Ishikawa (cell line): ENCODE measurements around the gene NFIX.

Source experiments
- CEBPB ChIP-seq: IDR thresholded peaks from 2 replicates; pipeline ENCODE4 v1.6.1; 2012
- CREB1 ChIP-seq: IDR thresholded peaks from 2 replicates; pipeline ENCODE4 v1.6.1; 2012; ENCODE audit warnings: low read depth
- EGR1 ChIP-seq: IDR thresholded peaks from 2 replicates; pipeline ENCODE4 v1.6.1; 2012
- EP300 ChIP-seq: IDR thresholded peaks from 2 replicates; pipeline ENCODE4 v1.6.1; 2012; ENCODE audit warnings: borderline replicate concordance
- FOXM1 ChIP-seq: IDR thresholded peaks from 2 replicates; pipeline ENCODE4 v1.6.1; 2012; ENCODE audit warnings: low read depth, borderline replicate concordance
- MAX ChIP-seq: IDR thresholded peaks from 2 replicates; pipeline ENCODE4 v1.6.1; 2012
- NFIC ChIP-seq: IDR thresholded peaks from 2 replicates; pipeline ENCODE4 v1.6.1; 2012
- RAD21 ChIP-seq: IDR thresholded peaks from 2 replicates; pipeline ENCODE4 v1.6.1; 2012; ENCODE audit warnings: low read depth
- TAF1 ChIP-seq: IDR thresholded peaks from 2 replicates; pipeline ENCODE4 v1.6.1; 2012; ENCODE audit warnings: low read depth, mild to moderate bottlenecking
- TCF12 ChIP-seq: IDR thresholded peaks from 2 replicates; pipeline ENCODE4 v1.6.1; 2012; ENCODE audit warnings: low read depth
- TEAD4 ChIP-seq: IDR thresholded peaks from 2 replicates; pipeline ENCODE4 v1.6.1; 2012
- YY1 ChIP-seq: IDR thresholded peaks from 2 replicates; pipeline ENCODE4 v1.6.1; 2012; ENCODE audit warnings: low read depth
- ZBTB7A ChIP-seq: IDR thresholded peaks from 2 replicates; pipeline ENCODE4 v1.6.1; 2012; ENCODE audit warnings: low read depth
- TF ChIP-seq, protein P1 (sequence below): IDR thresholded peaks from 2 replicates; pipeline ENCODE4 v1.6.1; 2012
- TF ChIP-seq, protein P2 (sequence below): IDR thresholded peaks from 2 replicates; pipeline ENCODE4 v1.6.1; 2012; ENCODE audit warnings: low read depth, mild to moderate bottlenecking

The NFIX gene

DNA sequence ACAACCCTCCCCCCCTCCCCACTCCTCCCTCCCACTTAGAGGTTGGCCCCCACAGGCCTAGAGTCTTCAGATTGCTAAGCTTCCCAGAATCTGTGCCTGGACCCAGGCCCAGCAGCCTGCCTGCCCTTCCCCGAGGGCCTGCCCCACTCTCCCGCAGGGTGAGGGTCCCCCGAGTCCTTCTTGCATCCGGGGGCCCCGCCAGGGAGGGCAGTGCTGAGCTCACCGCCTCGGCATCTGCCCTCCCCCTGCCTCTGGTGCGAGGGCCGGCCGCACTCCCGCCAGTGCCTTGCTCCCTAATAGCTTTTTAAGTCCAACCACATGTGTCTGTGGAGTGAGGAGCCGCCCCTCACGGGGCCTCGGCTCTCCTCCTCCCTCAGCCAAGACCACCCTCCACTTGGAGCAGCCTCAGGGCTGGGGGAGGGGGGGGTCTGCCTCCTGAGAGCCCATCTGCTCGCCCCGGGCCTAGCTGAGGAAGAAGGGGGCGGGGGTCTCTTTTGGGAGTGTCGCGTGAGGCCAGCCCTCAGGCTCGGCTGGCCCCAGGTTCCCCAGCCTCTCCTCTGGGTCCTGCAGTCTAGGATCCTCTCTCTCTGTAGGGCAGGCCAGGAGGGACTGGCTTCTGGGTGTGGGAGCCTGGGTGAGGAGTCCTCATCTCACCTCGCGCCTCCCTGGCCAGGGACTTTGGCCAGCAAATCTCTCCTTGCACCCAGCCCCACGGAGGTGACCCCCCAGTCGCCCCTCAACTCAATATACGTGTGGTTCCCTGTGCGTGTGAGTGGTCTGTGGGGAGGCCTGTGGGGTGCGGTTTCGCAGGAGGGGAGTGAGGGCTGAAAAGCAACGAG, 60.2 kb downstream of the NFIX start:
- TF ChIP-seq CEBPB (no peak), ZBTB7A (peak; percentile 94), RAD21 (no peak), FOXM1 (0 out of 2 replicates have a peak, but pooled peaks have one; percentile 54), TEAD4 (peak; percentile 89), CREB1 (no peak), YY1 (peak; percentile 4; the same call in 1 of the 2 replicates), EGR1 (no peak), EP300 (peak; percentile 75; the same call in 1 of the 2 replicates), NFIC (peak; percentile 41; the same call in 1 of the 2 replicates), MAX (peak; percentile 80), TCF12 (peak; percentile 72), TAF1 (no peak; the same call in none of the 2 replicates)
- TF ChIP-seq, protein P1, sequence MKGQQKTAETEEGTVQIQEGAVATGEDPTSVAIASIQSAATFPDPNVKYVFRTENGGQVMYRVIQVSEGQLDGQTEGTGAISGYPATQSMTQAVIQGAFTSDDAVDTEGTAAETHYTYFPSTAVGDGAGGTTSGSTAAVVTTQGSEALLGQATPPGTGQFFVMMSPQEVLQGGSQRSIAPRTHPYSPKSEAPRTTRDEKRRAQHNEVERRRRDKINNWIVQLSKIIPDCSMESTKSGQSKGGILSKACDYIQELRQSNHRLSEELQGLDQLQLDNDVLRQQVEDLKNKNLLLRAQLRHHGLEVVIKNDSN, result no peak
- TF ChIP-seq, protein P2, sequence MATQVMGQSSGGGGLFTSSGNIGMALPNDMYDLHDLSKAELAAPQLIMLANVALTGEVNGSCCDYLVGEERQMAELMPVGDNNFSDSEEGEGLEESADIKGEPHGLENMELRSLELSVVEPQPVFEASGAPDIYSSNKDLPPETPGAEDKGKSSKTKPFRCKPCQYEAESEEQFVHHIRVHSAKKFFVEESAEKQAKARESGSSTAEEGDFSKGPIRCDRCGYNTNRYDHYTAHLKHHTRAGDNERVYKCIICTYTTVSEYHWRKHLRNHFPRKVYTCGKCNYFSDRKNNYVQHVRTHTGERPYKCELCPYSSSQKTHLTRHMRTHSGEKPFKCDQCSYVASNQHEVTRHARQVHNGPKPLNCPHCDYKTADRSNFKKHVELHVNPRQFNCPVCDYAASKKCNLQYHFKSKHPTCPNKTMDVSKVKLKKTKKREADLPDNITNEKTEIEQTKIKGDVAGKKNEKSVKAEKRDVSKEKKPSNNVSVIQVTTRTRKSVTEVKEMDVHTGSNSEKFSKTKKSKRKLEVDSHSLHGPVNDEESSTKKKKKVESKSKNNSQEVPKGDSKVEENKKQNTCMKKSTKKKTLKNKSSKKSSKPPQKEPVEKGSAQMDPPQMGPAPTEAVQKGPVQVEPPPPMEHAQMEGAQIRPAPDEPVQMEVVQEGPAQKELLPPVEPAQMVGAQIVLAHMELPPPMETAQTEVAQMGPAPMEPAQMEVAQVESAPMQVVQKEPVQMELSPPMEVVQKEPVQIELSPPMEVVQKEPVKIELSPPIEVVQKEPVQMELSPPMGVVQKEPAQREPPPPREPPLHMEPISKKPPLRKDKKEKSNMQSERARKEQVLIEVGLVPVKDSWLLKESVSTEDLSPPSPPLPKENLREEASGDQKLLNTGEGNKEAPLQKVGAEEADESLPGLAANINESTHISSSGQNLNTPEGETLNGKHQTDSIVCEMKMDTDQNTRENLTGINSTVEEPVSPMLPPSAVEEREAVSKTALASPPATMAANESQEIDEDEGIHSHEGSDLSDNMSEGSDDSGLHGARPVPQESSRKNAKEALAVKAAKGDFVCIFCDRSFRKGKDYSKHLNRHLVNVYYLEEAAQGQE, result no peak

- TF ChIP-seq EGR1, result no peak
- TF ChIP-seq NFIC, result peak; percentile 68
- TF ChIP-seq, protein P1, result peak; percentile 77
- TF ChIP-seq EP300, result peak; percentile 68; the same call in 1 of the 2 replicates
- no peak; the same call in 1 of the 2 replicates for TF ChIP-seq RAD21
- peak; percentile 46; the same call in 1 of the 2 replicates for TF ChIP-seq TEAD4
- TF ChIP-seq TCF12, result peak; percentile 75
- peak; percentile 80 for TF ChIP-seq MAX
- TF ChIP-seq ZBTB7A, result no peak; the same call in none of the 2 replicates
- TF ChIP-seq YY1, result peak; percentile 16; the same call in 1 of the 2 replicates
- TF ChIP-seq CREB1, result no peak
- TF ChIP-seq TAF1, result 0 out of 2 replicates have a peak, but pooled peaks have one; percentile 62
- TF ChIP-seq CEBPB, result no peak; the same call in 1 of the 2 replicates
- TF ChIP-seq, protein P2, result no peak
Observed at GRCh38 chr19:13056052-13056660, 60.9 kb downstream of the NFIX start.

DNA sequence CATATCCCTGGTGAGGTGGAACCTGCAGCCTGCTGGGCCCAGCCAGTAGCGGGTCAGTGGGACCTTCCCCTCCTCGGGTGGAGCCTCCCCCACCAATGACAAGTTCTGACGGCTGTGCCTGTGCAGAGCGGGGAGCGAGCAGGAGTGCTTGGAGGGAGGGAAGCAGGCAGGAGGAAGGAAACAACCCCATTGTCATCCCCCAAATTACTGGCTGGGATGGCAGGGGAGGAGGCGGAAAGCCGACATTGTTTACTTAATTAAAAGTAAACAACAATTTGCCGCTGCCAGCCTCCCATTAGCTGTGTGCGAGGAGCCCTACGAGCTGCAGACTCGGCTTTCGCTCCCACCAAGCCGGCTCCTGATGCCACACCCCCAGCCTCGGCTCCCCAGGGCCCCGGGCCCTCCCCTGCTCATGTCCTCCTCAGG, 61.9 kb downstream of the NFIX start:
- no peak for TF ChIP-seq TAF1
- TF ChIP-seq YY1, result no peak
- no peak for TF ChIP-seq EGR1
- no peak for TF ChIP-seq MAX
- no peak for TF ChIP-seq CREB1
- TF ChIP-seq, protein P1, result no peak
- TF ChIP-seq CEBPB, result no peak
- TF ChIP-seq RAD21, result no peak
- TF ChIP-seq EP300, result no peak
- TF ChIP-seq, protein P2, result no peak
- TF ChIP-seq ZBTB7A, result no peak
- no peak for TF ChIP-seq NFIC
- TF ChIP-seq TCF12, result no peak
- no peak for TF ChIP-seq FOXM1
- TF ChIP-seq TEAD4, result no peak
